ENCODE measurements around the gene SLC39A12.

SLC39A12 gene

GRCh38 chr10:17963431-17963830 lies 11.7 kb downstream of the SLC39A12 start:
- DNase-seq (ENCODE audit: low spot score), result no peak

- DNase-seq (ENCODE audit: low spot score), result no peak
These were observed 14.0 kb downstream of the SLC39A12 start for GRCh38 chr10:17965649-17966235.

- DNase-seq (ENCODE audit: low spot score), result no peak
These were observed 22.8 kb downstream of the SLC39A12 start for GRCh38 chr10:17974505-17974904.

- no peak for DNase-seq (ENCODE audit: low spot score)
These were observed 29.3 kb downstream of the SLC39A12 start for GRCh38 chr10:17980846-17981565.

GRCh38 chr10:17981766-17982380 lies 30.2 kb downstream of the SLC39A12 start:
- DNase-seq (ENCODE audit: low spot score), result no peak

- DNase-seq (ENCODE audit: low spot score), result no peak
These were observed 32.3 kb downstream of the SLC39A12 start for GRCh38 chr10:17984056-17984455.

GRCh38 chr10:17984563-17984962 lies 32.8 kb downstream of the SLC39A12 start:
- DNase-seq (ENCODE audit: low spot score), result no peak

GRCh38 chr10:17989908-17990767 lies 38.4 kb downstream of the SLC39A12 start:
- DNase-seq (ENCODE audit: low spot score), result peak; percentile 50

GRCh38 chr10:17992266-17992665 lies 40.5 kb downstream of the SLC39A12 start:
- no peak for DNase-seq (ENCODE audit: low spot score)

- no peak for DNase-seq (ENCODE audit: low spot score)
These were observed 41.6 kb downstream of the SLC39A12 start for GRCh38 chr10:17993361-17993760.

- no peak for DNase-seq (ENCODE audit: low spot score)
These were observed 48.9 kb downstream of the SLC39A12 start for GRCh38 chr10:18000601-18001000.

- DNase-seq (ENCODE audit: low spot score), result no peak
These were observed 53.7 kb downstream of the SLC39A12 start for GRCh38 chr10:18005445-18005780.

GRCh38 chr10:18005781-18006456 lies 54.2 kb downstream of the SLC39A12 start:
- DNase-seq (ENCODE audit: low spot score), result no peak

- no peak for DNase-seq (ENCODE audit: low spot score)
These were observed 57.3 kb downstream of the SLC39A12 start for GRCh38 chr10:18008986-18009385.

GRCh38 chr10:18010050-18010449 lies 58.3 kb downstream of the SLC39A12 start:
- no peak for DNase-seq (ENCODE audit: low spot score)

GRCh38 chr10:18020523-18020922 lies 68.8 kb downstream of the SLC39A12 start:
- no peak for DNase-seq (ENCODE audit: low spot score)

- no peak for DNase-seq (ENCODE audit: low spot score)
These were observed 70.2 kb downstream of the SLC39A12 start for GRCh38 chr10:18021725-18022480.

GRCh38 chr10:18043148-18044006 lies 91.7 kb downstream of the SLC39A12 start:
- no peak for DNase-seq (ENCODE audit: low spot score)

GRCh38 chr10:18044976-18045720 lies 93.4 kb downstream of the SLC39A12 start:
- no peak for DNase-seq (ENCODE audit: low spot score)

- no peak for DNase-seq (ENCODE audit: low spot score)
These were observed 104.9 kb downstream of the SLC39A12 start for GRCh38 chr10:18056583-18056982.

All from germinal center (tissue), 1 donor.